Neural progenitor cell (in vitro differentiated cells): ENCODE data around the gene SPRED2.

Experiments used
- EZH2 ChIP-seq: fragments of 200-600 bp; sonication (generic); IDR thresholded peaks from 2 replicates; pipeline ENCODE4 v1.6.1; 2017; ENCODE audit warnings: antibody characterized with exemption, mild to moderate bottlenecking, moderate library complexity
- EZH2phosphoT487 ChIP-seq: fragments of 200-600 bp; sonication (generic); IDR thresholded peaks from 2 replicates; pipeline ENCODE4 v1.6.1; 2017; ENCODE audit warnings: antibody characterized with exemption

DNA sequence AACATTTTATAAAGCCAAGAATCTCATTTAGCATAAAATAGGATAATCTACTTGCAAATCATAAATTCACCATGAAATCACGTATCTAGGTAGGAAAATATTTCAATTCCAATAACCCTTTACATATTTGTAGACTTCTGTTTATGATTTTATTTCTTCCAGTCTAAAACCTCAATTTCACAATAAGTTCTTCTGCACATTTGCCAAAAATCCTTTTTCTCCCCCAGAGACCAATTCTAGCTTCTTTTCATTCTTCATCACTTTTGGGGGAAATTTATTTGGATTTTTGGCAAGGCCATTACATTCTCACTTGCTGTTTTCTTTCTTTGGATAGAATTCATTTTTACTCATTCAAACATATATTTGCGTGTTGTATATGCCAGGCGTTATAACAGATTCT is 86.8 kb downstream of the SPRED2 start:
- TF ChIP-seq EZH2 (no peak), EZH2phosphoT487 (no peak)
